ENCODE results near the gene TRMT6. TPM values are rescaled to one million over a fixed set of nuclear protein-coding genes. Genes with fewer than 3 reads are reported as not detected.

TRMT6 gene
- total RNA-seq, 2 donors from 2014 or later, result 16.9 to 19.1 TPM

- Mint-ChIP-seq H3K27me3 (ENCODE audit: insufficient read depth) (peaks cover 38% of the 10 kb centered on the region), H3K9me3 (no peaks in the 10 kb centered on the region), H3K4me1 (peaks cover 3% of the 10 kb centered on the region), H3K4me3 (no peak overlapping the region), H3K36me3 (ENCODE audit: low read depth) (peaks cover 68% of the 10 kb centered on the region), H3K27ac (no peak overlapping the region)
- 61 to 66% methylated on average over 8 to 9 of the region's 9 CpGs for WGBS, 2 experiments (ENCODE audit: insufficient coverage in 1 of 2, insufficient read length in 1 of 2)
- Histone ChIP-seq H3K9me3 (ENCODE audit: control insufficient read depth, low read length) (no peaks in the 10 kb centered on the region), H3K27me3 (ENCODE audit: control insufficient read depth, insufficient read depth, low read length, poor library complexity, severe bottlenecking) (no peaks in the 10 kb centered on the region), H3K4me3 (ENCODE audit: low read length) (no peak overlapping the region), H3K4me1 (ENCODE audit: control insufficient read depth, insufficient read depth, low read length) (no peaks in the 10 kb centered on the region), H3K9ac (ENCODE audit: extremely low read depth, low read length, poor library complexity, severe bottlenecking) (no peak overlapping the region), H3K36me3 (ENCODE audit: control insufficient read depth, insufficient read depth, low read length) (peaks cover 85% of the 10 kb centered on the region), H3K27ac (ENCODE audit: low read depth, low read length) (no peak overlapping the region)
- TF ChIP-seq CTCF (conservative IDR thresholded peaks at IDR 0.05), result no peak
- DNase-seq, result peak; percentile 68
These were observed 19.1 kb upstream of the TRMT6 start for GRCh38 chr20:5969348-5969935.

- Mint-ChIP-seq H3K9me3 (no peaks in the 10 kb centered on the region), H3K27me3 (ENCODE audit: insufficient read depth) (peaks cover 38% of the 10 kb centered on the region)
These were observed 18.1 kb upstream of the TRMT6 start for GRCh38 chr20:5968462-5968861.

GRCh38 chr20:5967469-5967868 is 17.1 kb upstream of the TRMT6 start:
- H3K4me3 Mint-ChIP-seq, result no peak overlapping the region
- H3K4me1 Mint-ChIP-seq, result peaks cover 3% of the 10 kb centered on the region
- no peak for DNase-seq
- H3K27ac Mint-ChIP-seq, result no peak overlapping the region
- H3K9me3 ChIP-seq (ENCODE audit: control insufficient read depth, low read length), result no peaks in the 10 kb centered on the region
- no peak overlapping the region for H3K27ac ChIP-seq (ENCODE audit: low read depth, low read length)
- no peaks in the 10 kb centered on the region for H3K27me3 ChIP-seq (ENCODE audit: control insufficient read depth, insufficient read depth, low read length, poor library complexity, severe bottlenecking)
- H3K4me3 ChIP-seq (ENCODE audit: low read length), result no peak overlapping the region
- H3K4me1 ChIP-seq (ENCODE audit: control insufficient read depth, insufficient read depth, low read length), result no peaks in the 10 kb centered on the region
- peaks cover 67% of the 10 kb centered on the region for H3K36me3 Mint-ChIP-seq (ENCODE audit: low read depth)
- 94 to 100% methylated on average over 5 to 6 of the region's 6 CpGs for WGBS, 2 experiments (ENCODE audit: insufficient coverage in 1 of 2, insufficient read length in 1 of 2)
- no peak for TF ChIP-seq CTCF (conservative IDR thresholded peaks at IDR 0.05)
- H3K36me3 ChIP-seq (ENCODE audit: control insufficient read depth, insufficient read depth, low read length), result peaks cover 84% of the 10 kb centered on the region
- H3K27me3 Mint-ChIP-seq (ENCODE audit: insufficient read depth), result peaks cover 38% of the 10 kb centered on the region
- no peak overlapping the region for H3K9ac ChIP-seq (ENCODE audit: extremely low read depth, low read length, poor library complexity, severe bottlenecking)
- H3K9me3 Mint-ChIP-seq, result no peaks in the 10 kb centered on the region

More at GRCh38 chr20:5968462-5968861, 18.1 kb upstream of the TRMT6 start:
- H3K9ac ChIP-seq (ENCODE audit: extremely low read depth, low read length, poor library complexity, severe bottlenecking), result no peak overlapping the region
- H3K27ac Mint-ChIP-seq, result no peak overlapping the region
- H3K36me3 Mint-ChIP-seq (ENCODE audit: low read depth), result peaks cover 69% of the 10 kb centered on the region
- 92 to 99% methylated on average over 2 to 3 of the region's 3 CpGs for WGBS, 2 experiments (ENCODE audit: insufficient coverage in 1 of 2, insufficient read length in 1 of 2)
- no peak overlapping the region for H3K27ac ChIP-seq (ENCODE audit: low read depth, low read length)
- peaks cover 86% of the 10 kb centered on the region for H3K36me3 ChIP-seq (ENCODE audit: control insufficient read depth, insufficient read depth, low read length)
- no peak for DNase-seq
- peaks cover 3% of the 10 kb centered on the region for H3K4me1 Mint-ChIP-seq
- no peaks in the 10 kb centered on the region for H3K4me1 ChIP-seq (ENCODE audit: control insufficient read depth, insufficient read depth, low read length)
- no peaks in the 10 kb centered on the region for H3K9me3 ChIP-seq (ENCODE audit: control insufficient read depth, low read length)
- no peak overlapping the region for H3K4me3 ChIP-seq (ENCODE audit: low read length)
- no peaks in the 10 kb centered on the region for H3K27me3 ChIP-seq (ENCODE audit: control insufficient read depth, insufficient read depth, low read length, poor library complexity, severe bottlenecking)
- H3K4me3 Mint-ChIP-seq, result no peak overlapping the region
- TF ChIP-seq CTCF (conservative IDR thresholded peaks at IDR 0.05), result no peak
